Measurements from ENCODE around the gene DBNDD2. TPM values are rescaled to one million over a fixed set of nuclear protein-coding genes. Genes with fewer than 3 reads are reported as not detected.

DBNDD2 gene
- total and polyA plus RNA-seq, 12 donors = 2.1 to 71.1 (median 31.5) TPM

DNA sequence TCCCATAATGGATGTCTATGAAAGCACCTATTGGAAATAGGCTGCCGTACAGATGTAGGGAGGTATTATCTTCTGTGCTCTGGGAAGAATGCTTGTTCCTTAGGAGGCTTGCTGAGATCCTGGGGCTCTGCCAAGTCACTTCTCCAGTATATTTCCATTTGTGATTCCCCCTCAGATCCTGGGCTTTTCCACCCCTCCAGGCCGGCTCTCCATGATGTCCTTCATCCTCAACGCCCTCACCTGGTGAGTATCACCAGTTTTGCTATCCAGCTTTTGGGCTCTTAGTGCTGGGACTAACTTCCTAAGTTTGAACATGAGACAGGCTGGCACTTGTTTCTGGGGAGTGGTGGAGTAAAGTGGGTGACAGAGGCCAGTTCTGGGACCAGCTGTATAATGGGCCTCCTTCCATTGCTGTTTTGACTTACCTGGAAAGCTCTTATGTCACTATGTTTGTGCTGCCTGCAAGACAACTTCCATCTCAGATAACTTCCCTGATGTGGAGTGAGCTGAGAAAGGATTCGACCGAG is 42.6 kb upstream of the DBNDD2 start:
- 84 to 93% (median 86%) methylated on average over 5 of the region's 5 CpGs for WGBS, 4 donors
- Histone ChIP-seq H3K27ac (no peak overlapping the region), H3K4me1 (replicated peaks in 1 of 2) (peaks cover 2 to 11% of the 10 kb centered on the region in 2 donors), H3K4me3 (no peak overlapping the region), H3K27me3 (no peaks in the 10 kb centered on the region), H3K9me3 (replicated peaks in 1 of 3) (no peaks in the 10 kb centered on the region), H3K36me3 (replicated peaks in 1 of 2) (peaks cover 0 to 23% of the 10 kb centered on the region in 2 donors)
- intact Hi-C loops (cut with DNase I) = no loop called here
- no peak for TF ChIP-seq POLR2A (IDR thresholded peaks at IDR 0.05)
- TF ChIP-seq, protein P1, sequence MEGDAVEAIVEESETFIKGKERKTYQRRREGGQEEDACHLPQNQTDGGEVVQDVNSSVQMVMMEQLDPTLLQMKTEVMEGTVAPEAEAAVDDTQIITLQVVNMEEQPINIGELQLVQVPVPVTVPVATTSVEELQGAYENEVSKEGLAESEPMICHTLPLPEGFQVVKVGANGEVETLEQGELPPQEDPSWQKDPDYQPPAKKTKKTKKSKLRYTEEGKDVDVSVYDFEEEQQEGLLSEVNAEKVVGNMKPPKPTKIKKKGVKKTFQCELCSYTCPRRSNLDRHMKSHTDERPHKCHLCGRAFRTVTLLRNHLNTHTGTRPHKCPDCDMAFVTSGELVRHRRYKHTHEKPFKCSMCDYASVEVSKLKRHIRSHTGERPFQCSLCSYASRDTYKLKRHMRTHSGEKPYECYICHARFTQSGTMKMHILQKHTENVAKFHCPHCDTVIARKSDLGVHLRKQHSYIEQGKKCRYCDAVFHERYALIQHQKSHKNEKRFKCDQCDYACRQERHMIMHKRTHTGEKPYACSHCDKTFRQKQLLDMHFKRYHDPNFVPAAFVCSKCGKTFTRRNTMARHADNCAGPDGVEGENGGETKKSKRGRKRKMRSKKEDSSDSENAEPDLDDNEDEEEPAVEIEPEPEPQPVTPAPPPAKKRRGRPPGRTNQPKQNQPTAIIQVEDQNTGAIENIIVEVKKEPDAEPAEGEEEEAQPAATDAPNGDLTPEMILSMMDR (IDR thresholded peaks at IDR 0.05) = no peak
- DNase-seq = peak in 1 of 7 donors; percentile 25

DNA sequence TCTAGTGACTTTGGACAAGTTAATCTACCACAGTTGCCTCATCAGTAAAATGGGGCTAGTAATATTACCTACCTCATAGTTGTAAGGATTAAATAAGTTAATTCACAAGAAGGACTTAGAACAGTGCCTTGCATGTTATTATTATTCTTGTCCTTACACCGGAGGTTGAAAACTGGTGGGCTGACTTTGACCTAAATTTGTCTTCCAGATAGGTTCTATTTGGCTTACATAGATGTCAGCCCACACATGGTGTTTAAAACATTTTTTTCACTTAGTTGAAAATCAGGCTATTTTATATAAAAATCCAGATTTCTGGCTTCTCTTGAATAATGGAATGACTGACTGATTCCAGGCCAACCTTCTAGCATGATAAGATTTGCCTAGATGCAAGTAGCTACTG is 41.9 kb upstream of the DBNDD2 start:
- Histone ChIP-seq H3K27ac (no peak overlapping the region), H3K27me3 (no peaks in the 10 kb centered on the region), H3K9me3 (replicated peaks in 1 of 3) (no peaks in the 10 kb centered on the region), H3K4me1 (replicated peaks in 1 of 2) (peaks cover 0 to 11% of the 10 kb centered on the region in 2 donors), H3K36me3 (replicated peaks in 1 of 2) (peaks cover 0 to 23% of the 10 kb centered on the region in 2 donors), H3K4me3 (no peak overlapping the region)
- WGBS, 4 donors = 78 to 95% (median 87%) methylated on average over 1 of the region's 1 CpG
- no peak for DNase-seq
- intact Hi-C loops (cut with DNase I) = no loop called here
- TF ChIP-seq POLR2A (IDR thresholded peaks at IDR 0.05) = no peak

DNA sequence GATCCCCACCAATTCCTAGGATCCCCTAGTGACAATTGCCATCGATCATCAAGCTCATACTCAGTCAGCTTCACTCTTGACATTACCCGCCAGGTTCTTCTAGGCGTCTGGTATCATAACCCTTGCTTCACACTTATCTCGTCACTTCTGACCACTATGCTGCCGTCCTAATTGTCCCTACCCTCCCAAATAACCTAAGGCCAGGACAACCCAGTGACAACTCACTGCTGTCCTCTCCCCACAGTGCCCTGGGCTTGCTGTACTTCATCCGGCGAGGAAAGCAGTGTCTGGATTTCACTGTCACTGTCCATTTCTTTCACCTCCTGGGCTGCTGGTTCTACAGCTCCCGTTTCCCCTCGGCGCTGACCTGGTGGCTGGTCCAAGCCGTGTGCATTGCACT is 41.5 kb upstream of the DBNDD2 start:
- TF ChIP-seq, protein P1 (IDR thresholded peaks at IDR 0.05) = no peak
- no peak for TF ChIP-seq POLR2A (IDR thresholded peaks at IDR 0.05)
- H3K4me3 ChIP-seq = no peak overlapping the region
- H3K27me3 ChIP-seq = no peaks in the 10 kb centered on the region
- H3K4me1 ChIP-seq (replicated peaks in 1 of 2) = peaks cover 0 to 11% of the 10 kb centered on the region in 2 donors
- H3K27ac ChIP-seq = peak overlapping the region in 1 of 5 donors; percentile 29
- H3K36me3 ChIP-seq (replicated peaks in 1 of 2) = peaks cover 0 to 23% of the 10 kb centered on the region in 2 donors
- no peak for DNase-seq
- intact Hi-C loops (cut with DNase I) = no loop called here
- 88 to 95% (median 93%) methylated on average over 11 of the region's 11 CpGs for WGBS, 4 donors
- no peaks in the 10 kb centered on the region for H3K9me3 ChIP-seq (replicated peaks in 1 of 3)

DNA sequence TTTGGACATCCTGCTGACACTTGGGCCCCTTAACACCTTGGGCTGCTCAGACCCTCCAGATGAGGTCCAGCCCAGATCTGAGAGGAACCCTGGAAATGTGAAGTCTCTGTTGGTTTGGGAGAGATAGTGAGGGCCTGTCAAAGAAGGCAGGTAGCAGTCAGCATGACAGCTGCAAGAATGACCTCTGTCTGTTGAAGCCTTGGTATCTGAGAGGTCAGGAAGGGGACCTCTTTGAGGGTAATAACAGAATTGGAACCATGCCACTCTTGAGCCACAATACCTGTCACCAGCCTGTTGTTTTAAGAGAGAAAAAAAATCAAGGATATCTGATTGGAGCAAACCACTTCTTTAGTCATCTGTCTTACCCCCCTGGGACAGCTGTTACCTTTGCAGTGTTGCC is 41.0 kb upstream of the DBNDD2 start:
- Histone ChIP-seq H3K4me1 (replicated peaks in 1 of 2) (peaks cover 0 to 11% of the 10 kb centered on the region in 2 donors), H3K27ac (peak overlapping the region in 1 of 5 donors; percentile 29), H3K36me3 (replicated peaks in 1 of 2) (peaks cover 0 to 23% of the 10 kb centered on the region in 2 donors), H3K4me3 (no peak overlapping the region), H3K9me3 (replicated peaks in 1 of 3) (no peaks in the 10 kb centered on the region), H3K27me3 (no peaks in the 10 kb centered on the region)
- intact Hi-C loops (cut with DNase I) = no loop called here
- no peak for DNase-seq
- TF ChIP-seq POLR2A (IDR thresholded peaks at IDR 0.05) = no peak
- TF ChIP-seq, protein P1 (IDR thresholded peaks at IDR 0.05) = no peak

Measured in adrenal gland (tissue), 12 donors.